Measurements from ENCODE around the gene SLC30A9. TPM values are rescaled to one million over a fixed set of nuclear protein-coding genes. Genes with fewer than 3 reads are reported as not detected.

SLC30A9 gene
- total RNA-seq, 1 donor from 2014 or later = 61.3 TPM

Other genes starting within 250 kb of the SLC30A9 start
- gene PHOX2B, start 241.8 kb upstream of the SLC30A9 start, total RNA-seq = not detected
- gene TMEM33, start 55.1 kb upstream of the SLC30A9 start, total RNA-seq = 69.5 TPM
- gene DCAF4L1, start 8.8 kb upstream of the SLC30A9 start, total RNA-seq = 0.36 TPM
- gene BEND4, start 162.1 kb downstream of the SLC30A9 start, total RNA-seq = 0.18 TPM